Activated T-helper 1 cell treated with anti-CD3 and anti-CD28 coated beads, Interleukin-2, amount 50 U/mL, for 16 hours (primary cell): ENCODE results near the gene NSG1.
"Not testable (repeated sequence)": the region's sequence is repeated elsewhere in the genome, so short reads cannot be mapped to it uniquely, and the experiment has no call there.

ENCODE experiments used
- DNase-seq, 2 donors: peaks; one replicate each; pipeline ENCODE4 v3.0.0-alpha.2; 2020; ENCODE audit warnings: low read depth in 1 of 2, low spot score in 1 of 2

Gene NSG1, protein sequence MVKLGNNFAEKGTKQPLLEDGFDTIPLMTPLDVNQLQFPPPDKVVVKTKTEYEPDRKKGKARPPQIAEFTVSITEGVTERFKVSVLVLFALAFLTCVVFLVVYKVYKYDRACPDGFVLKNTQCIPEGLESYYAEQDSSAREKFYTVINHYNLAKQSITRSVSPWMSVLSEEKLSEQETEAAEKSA

GRCh38 chr4:4386736-4387392 lies at the start of gene NSG1:
NSG1 (plus strand) TSS chr4:4387102; CDS start chr4:4387630, 528 bp downstream.
- peak in 1 of 2 donors; percentile 20 for DNase-seq

GRCh38 chr4:4338210-4339001 lies 48.5 kb upstream of the NSG1 start:
- no peak for DNase-seq

- DNase-seq: no peak
These were observed 47.3 kb upstream of the NSG1 start for GRCh38 chr4:4339504-4340085.

DNA sequence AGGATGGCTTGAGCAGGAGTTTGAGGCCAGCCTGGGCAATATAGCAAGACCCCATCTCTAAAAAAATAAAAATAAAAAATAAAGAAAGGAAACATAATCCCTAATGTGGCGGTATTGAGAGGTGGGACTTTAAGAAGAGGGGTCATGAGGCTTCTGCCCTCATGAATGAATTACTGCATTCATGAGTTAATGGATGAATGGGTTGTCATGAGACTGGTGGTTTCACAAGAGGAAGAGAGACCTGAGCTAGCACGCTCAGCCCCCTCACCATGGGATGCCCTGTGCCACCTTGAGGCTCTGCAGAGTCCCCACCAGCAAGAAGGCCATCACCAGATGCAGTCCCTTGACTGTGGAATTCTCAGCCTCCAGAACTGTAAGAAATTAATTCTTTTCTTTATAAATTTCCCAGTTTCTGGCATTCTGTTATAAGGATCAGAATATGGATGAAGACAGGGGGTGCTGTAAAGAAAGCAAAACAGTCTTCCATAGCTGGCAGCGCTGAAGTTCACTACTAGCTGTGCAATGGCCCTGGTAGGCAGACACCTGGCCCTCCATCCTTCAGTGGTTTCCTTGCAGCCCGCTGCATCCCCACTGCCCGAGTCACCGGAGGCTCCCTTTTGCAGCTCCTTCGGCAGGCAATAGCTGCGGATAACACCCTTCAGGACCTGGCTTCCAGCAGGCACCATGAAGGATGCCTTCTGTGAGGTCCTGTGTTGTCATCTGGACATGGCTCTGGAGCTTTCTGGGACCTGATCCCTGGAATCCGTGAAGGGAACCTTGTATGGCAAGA lies 44.8 kb upstream of the NSG1 start:
- DNase-seq: no peak

DNA sequence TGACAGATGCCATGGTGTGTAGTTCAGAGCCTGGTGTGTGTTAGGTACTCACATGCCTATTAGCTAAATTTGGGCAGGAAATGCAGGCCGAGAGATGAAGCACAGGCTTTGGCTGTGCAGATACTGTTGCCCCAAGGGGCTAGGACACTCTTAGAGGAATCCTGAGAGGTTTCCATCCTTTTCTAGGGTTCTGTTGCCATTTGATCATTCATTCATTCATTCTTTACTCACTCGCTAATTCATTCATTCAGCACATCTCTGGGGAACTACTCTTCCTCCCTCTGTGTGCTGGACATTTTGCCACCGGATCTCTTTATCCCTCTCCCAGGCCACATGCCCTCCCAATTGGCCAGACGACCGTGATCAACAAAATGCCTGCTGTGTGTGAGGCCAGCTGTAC lies 43.9 kb upstream of the NSG1 start:
- no peak for DNase-seq

DNA sequence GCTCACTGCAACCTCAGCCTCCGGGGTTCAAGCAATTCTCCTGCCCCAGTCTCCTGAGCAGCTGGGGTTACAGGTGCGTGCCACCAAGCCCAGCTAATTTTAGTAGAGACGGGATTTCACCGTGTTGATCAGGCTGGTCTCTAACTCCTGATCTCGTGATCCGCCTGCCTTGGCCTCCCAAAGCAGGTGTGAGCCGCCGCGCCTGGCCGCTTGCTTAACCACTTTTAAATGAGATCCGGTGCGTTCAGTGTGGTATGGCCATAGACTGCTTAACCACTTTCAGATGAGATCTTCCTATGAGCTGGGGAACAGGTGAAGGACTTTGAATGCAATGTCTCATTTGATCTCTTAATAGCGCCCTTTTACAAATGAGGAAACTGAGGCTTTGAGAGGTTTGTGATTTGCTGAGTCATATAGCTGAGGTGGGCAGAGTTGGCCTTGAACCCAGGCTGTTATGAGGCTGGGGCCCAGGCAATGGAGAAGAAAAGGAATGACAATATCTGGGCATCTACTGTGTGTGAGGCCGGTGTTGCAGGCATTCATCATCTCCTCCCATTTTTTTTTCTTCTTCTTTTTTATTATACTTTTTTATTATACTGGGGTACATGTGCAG lies 41.9 kb upstream of the NSG1 start:
- DNase-seq: no peak

DNA sequence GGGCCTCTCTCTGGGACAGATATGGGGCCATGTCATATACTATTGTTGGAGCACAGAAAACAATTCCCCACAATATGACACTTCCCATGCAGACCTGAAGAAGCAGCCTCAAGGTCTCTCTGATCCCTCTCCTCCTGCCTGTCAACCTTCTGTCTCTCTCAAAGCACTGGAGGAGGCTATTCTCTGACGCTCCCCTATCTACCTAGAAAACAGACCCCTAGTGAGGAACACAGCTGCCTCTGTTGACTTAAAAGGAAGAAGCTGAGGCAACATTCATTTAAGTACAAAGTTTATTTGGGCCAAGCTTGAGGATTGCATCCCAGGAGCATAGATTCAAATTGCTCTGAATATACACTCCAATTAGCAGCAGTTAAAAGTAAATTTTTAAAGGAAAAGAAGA lies 39.3 kb upstream of the NSG1 start:
- no peak for DNase-seq

GRCh38 chr4:4348585-4348984 lies 38.3 kb upstream of the NSG1 start:
- not testable (repeated sequence) for DNase-seq

DNA sequence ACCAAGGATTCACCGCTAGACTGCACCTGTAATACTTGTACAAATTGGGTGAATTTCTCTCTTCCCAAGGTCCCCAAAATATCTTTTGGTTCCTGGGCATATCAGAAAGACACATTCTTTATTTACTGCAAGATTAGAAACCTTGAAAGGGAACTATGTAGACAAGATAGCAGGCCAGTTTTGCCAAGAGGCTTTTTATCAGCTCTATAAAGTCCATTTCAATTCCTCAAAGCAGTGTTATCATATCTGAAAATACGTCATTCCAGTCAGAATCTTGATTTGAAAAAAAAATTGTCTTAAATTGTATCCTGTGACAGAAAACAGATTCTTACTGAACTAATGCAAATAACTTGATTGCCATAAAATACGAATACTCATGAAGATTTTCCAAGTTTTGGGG lies 37.0 kb upstream of the NSG1 start:
- no peak for DNase-seq

- no peak for DNase-seq
These were observed 36.0 kb upstream of the NSG1 start for GRCh38 chr4:4350909-4351308.

DNA sequence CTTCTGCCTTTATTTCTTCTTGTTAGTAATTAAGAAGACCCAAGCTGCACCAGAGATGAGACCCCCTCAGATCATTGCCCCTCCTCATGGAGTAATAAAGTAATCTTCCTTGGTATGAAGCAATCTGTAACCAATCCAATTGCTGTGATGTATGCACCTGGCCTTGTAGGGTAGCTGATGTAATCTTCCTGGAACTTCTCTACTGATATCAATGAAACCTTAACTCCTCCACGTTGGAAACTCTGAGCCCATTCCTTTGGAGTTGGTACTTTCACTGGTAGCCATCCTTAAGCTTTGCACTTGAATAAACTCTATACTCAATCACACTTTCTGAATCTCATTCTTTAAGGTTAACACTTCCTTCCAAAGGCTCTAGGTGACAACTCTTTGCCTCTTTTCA lies 31.6 kb upstream of the NSG1 start:
- no peak for DNase-seq

DNA sequence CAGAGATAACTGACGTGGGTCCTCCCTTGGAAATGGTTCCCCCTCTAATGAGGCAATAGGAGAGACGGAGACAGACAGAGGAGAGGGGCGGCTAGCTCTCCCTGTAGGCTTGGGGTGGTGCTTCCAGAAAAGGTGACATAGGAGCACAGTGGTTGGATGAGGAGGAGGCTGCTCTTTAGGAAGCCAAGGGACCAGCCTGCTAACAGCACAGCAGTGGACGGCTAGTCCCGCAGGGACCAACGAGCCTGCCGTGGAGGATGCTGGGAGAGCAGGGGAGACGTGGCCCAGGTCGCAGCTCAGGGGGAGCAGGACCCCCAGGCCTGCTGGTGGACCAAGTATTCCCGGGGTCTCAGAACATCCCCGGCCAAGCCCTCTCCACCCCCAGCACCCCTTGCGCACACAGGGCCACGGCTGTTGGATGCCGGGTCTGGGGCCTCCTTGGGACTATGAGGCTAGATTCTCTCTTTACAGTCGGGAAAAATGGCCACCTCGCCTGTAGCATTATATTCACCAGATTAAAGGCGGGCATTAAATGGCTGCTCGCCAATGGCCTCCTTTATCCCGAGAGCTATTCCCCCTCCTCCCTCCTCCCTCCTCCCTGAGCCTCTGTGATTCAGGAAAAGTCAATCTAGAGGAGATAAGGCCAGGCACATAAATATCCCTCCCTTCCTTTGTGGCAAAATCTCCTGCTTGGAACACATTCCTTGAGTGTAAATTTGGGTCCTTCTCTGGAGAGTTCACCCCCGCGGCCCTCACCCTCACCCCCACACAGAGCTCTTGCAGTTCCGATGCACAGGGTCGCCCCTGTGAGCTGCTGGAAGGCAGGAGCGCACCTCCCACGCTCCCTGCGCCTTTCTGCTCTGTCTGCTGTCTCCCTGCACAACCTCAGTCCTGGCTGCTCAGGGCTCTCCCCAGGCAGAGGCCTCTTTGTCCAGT lies 30.5 kb upstream of the NSG1 start:
- no peak for DNase-seq

GRCh38 chr4:4358093-4358854 lies 28.6 kb upstream of the NSG1 start:
- no peak for DNase-seq

DNA sequence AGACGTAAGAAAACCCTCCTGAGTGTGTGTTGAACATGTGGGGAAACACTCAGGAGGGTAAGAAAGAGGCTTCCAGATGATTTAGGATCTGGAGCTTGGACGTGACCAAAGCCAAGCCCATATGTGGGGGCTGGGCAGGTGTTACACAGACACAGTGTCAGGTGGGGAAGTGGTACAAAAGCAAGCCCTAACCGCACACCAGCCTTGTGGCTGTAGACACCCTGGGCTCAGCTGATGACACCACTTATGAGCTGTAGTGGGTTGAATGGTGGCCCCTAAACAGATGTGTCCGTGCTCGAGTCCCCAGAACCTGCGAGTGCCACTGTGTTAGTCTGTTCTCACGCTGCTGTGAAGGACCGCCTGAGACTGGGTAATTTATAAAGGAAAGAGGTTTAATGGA lies 25.0 kb upstream of the NSG1 start:
- DNase-seq: no peak

- no peak for DNase-seq
These were observed 23.8 kb upstream of the NSG1 start for GRCh38 chr4:4362991-4363697.

DNA sequence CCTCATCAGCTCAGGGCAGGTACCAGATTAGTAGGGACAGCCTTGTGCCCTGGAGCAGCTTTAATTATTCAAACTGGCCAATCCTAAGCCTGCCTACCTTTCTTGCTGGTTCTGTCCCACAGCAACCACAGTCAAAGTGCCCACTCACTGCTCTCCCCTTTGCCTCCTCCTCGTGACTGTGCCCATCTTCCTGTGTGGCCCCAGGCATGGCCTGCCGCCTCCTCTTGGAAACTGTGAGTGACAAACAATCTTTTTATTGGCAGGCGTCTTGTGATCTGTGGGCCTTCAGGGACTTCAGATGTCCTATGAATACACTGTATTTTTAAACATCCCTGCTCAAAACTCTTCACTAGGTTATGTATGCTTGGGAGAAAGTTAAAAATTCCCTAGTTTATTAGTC lies 22.8 kb upstream of the NSG1 start:
- no peak for DNase-seq

- DNase-seq: no peak
These were observed 22.3 kb upstream of the NSG1 start for GRCh38 chr4:4364486-4365208.
